Stimulated activated CD4-positive, alpha-beta T cell treated with anti-CD3 and anti-CD28 coated beads, Interleukin-15, amount 100 ng/mL, for 1 hour (primary cell): ENCODE measurements around the gene DPEP2NB.
"Not testable (repeated sequence)": the region's sequence is repeated elsewhere in the genome, so short reads cannot be mapped to it uniquely, and the experiment has no call there.

ENCODE experiments used
- DNase-seq, 2 donors: peaks; one replicate each; pipeline ENCODE4 v3.0.0-alpha.2; 2020; ENCODE audit warnings: low read depth in 1 of 2, low spot score in 1 of 2

Gene DPEP2NB

DNA sequence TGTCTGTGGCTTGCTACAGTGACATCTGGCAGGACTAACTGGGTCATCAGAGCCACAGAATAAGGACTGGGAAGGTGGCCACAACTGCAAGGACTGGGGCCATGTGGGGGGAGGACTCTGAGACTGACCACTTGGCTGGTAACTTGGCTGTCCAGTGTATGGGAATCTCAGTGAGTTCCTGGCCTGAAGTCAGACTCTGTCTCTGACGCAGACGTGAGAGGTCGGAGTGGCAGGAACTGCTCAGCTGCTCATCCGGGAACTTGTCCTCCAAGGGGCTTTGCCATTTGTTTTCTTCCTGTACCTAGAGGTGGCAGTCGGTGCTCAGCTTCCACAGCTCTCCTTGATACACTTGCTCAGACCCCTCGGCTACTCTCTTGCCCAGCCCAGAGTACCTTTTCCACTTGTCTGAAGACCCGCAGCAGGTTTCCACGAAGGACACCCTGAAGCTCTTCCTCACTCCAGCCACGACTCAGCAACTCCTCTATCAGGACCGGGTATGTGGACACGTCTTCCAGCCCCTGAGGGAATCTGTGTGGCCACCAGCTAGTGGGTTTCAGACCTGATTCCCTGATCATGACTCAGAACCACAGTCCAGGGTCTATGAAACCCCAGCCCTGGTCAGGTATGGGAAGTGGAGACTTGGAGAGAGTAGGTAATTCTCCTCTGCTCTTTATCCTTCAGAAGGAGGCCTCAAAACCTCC is 28.1 kb downstream of the DPEP2NB start:
- DNase-seq, result no peak

GRCh38 chr16:67986949-67987348 is 28.8 kb downstream of the DPEP2NB start:
- no peak for DNase-seq

DNA sequence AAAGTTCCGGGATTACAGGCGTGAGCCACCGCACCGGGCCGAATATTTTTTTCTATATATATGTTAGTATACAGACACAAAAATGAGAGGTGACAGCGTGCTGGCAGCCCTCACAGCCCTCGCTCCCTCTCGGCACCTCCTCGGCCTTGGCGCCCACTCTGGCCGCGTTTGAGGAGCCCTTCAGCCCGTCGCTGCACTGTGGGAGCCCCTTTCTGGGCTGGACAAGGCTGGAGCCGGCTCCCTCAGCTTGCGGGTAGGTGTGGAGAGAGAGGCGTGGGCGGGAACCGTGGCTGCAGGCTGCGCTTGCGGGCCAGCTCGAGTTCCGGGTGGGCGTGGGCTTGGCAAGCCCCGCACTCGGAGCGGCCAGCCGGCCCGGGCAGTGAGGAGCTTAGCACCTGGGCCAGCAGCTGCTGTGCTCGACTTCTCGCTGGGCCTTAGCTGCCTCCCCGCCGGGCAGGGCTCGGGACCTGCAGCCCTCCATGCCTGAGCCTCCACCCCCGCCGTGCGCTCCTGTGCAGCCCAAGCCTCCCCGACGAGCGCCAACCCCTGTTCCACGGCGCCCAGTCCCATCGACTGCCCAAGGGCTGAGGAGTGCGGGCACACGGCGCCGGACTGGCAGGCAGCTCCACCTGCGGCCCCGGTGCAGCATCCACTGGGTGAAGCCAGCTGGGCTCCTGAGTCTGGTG is 33.6 kb downstream of the DPEP2NB start:
- no peak for DNase-seq

DNA sequence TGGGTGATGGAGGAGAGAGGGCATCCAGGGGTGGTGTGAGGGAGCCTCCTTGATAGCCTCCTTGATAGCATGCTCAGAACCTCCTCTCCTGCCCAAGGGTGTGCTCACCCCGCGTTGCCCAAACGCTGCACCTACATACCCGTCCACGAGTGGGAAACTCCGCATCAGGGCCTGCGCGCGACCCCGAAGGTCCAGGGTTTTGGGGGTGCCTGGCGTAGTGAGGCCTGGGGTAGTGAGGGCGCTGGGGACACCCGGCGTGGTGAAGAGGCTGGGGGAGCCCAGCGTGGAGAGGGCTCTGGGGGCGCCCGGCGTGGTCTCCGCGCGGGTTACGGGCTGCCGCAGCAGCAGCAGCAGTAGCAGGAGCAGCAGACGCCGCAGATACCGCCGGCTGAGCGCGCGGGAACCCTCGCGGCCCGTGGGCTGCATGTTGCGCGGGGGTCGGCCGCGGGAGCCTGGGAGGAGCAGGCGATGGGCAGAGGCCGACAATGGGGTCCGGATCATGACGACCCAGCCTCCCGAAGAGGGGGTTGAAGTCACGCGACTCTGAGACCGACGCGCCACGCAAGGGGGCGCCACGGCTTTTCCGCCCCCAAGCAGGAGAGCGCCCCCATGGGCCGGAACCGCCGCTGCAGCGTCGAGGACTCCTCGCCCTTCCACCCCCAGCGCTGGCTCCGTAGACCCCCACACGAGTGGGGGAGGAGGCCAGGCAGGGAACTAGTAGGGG is 35.6 kb downstream of the DPEP2NB start, which contains the start of gene DPEP3:
TSS of gene DPEP3 (minus strand) at position 545 of the 724 bp plus-strand sequence. CDS start at position 426, 119 bp downstream.
- DNase-seq, result no peak

DNA sequence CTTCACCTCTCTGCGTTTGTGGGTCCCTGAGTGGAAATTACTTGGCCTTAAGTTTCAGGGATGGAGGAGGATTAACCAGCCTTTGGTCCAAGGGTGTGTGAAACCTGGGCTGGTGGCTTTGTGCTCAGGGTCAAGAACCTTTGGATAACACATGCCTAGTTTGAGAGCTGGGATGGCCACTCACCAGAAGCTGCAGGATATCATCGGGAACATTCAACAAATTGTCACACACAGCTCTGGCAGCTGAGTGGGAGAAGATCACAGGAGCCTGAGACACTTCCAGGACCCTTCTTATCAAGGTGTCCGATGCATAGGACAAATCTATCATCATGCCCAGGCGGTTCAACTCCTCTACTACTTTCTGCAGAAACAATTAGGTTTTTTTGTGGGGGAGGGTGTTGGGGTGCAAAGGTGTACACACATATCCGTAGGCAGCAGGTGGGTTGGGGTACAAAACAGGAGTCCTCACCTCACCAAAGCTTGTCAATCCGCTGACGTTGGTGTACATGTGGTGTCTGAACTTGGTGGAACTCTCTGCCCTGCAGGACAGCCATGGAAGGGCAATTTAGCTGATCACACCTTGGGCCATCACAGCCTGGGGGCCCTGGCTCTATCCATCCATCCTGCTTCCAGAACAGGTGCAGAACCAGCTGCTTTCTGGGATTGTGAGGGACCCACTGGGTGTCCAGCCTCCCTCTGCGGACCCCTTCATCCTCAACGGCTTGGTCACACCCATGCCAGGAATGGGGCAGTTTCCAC is 38.1 kb downstream of the DPEP2NB start:
- no peak for DNase-seq

- no peak for DNase-seq
Measured at GRCh38 chr16:67977005-67977404, 38.7 kb downstream of the DPEP2NB start.

DNA sequence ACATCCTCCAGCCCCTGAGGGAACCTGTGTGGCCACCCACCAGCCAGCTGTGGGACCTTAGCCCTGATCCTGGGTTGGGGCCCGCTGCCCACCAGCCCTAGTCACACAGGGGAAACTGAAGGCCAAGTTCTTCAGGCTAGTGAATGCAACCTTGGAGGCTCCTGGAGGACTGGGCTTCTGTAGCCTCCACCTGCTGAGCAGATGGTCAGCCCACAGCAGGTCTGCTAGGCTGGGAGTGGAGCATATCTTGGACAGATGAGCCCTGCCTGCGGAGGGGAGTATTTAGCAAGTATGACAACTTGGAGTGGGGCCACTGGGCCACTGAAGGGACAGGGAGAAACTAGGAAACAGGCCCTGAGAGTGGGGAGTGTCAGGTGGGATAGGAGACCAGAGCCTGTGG is 39.5 kb downstream of the DPEP2NB start:
- DNase-seq, result no peak

DNA sequence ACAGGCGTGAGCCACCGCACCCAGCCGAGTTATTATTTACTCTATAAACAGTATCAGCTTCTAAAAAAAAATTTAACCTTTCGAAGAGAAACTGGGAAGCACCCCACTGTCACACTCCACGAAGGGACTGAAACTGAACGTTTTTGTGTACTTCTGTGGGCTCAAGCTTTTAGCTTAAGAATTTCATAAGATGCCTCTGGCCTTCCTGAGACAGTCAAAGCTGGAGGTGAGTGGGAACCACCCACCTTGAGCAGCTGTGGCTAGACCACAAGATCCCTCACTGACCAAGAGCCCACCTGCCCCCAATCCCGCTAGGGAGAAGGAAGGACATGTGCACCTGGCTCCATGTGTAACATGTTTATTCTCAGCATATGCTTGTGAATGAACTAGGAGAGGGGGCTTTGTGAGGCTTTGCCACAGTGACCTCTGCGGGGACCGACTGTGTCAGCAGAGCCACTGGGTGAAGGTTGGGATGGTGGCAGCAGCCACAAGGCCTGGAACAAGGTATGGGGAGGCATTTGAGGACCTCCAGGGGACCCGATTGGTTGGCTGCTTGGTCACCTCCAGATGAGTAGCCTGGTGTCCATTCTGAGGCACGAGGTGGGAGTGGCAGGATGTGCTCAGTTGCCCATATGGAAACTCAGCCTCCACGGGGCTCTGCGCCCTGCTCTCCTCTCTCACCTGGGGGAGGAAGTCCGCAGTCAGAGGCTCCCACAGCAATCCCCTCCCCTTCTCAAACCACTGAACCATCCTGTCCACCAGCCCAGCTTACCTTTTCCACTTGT is 40.2 kb downstream of the DPEP2NB start:
- DNase-seq, result no peak

GRCh38 chr16:67972285-67972684 is 43.4 kb downstream of the DPEP2NB start:
- DNase-seq, result not testable (repeated sequence)

DNA sequence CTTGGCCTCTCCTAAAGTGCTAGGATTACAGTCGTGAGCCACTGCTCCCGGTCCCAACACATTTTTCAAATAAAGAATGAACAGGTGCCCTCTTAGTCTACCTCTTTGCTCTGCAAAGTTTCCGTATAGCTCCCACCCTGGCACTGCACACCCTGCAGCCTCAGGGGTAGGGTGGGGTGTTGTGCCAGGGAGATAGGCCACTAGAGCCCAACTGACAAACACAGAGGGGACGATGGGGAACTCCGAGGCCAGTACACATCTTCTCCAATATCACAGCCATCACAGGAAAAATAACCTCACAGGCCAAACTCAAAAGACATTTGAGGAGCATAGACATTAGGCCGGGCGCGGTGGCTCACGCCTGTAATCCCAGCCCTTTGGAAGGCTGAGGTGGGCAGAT is 44.6 kb downstream of the DPEP2NB start:
- DNase-seq, result no peak

DNA sequence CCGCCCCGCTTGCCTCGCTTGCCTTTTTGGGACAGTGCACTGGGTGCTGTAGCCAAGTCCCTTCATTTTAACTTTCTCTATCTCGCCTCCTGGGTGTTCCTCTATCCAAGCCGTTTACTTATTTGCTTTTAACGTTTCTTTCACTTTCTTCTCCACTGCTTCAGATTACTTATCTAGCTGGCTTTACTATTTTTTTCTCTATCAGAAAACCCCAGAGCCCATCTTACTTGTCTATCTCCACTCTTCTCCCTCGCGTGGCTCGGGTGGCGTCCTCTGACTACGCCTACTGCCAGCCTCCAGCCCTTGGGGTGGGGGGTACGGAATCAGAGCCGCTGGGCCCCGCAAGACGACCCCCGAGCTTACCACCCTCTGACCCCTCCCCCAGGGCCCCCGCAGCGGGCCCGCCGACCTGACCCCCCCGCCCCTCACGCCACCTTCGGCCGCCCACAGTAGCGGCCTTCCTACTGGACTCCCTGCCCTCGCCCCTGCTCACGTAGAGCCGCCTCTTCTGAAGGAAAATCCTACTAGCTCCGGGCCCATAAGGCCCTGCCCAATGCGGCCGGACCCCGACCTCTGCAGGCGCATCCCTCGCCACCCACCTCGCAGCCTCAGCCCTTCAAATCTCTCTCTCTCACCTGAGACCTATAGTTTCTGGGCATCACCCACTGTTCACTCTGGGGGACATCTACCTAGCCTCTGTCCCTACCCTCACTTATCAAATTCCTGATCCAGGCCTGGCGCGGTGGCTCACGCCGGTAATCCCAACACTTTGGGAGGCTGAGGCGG is 46.3 kb downstream of the DPEP2NB start:
- no peak for DNase-seq

- DNase-seq, result peak; percentile 68 to 84
Measured at GRCh38 chr16:67968400-67969253, 47.1 kb downstream of the DPEP2NB start, which contains the start of gene SLC12A4. Gene SLC12A4, minus strand, starts transcription at chr16:67968637. Its CDS starts 84 bp downstream, at chr16:67968553.

- peak in 1 of 2 donors; percentile 12 for DNase-seq
Measured at GRCh38 chr16:67967958-67968399, 47.7 kb downstream of the DPEP2NB start.

GRCh38 chr16:67967183-67967957 is 48.3 kb downstream of the DPEP2NB start:
- no peak for DNase-seq

DNA sequence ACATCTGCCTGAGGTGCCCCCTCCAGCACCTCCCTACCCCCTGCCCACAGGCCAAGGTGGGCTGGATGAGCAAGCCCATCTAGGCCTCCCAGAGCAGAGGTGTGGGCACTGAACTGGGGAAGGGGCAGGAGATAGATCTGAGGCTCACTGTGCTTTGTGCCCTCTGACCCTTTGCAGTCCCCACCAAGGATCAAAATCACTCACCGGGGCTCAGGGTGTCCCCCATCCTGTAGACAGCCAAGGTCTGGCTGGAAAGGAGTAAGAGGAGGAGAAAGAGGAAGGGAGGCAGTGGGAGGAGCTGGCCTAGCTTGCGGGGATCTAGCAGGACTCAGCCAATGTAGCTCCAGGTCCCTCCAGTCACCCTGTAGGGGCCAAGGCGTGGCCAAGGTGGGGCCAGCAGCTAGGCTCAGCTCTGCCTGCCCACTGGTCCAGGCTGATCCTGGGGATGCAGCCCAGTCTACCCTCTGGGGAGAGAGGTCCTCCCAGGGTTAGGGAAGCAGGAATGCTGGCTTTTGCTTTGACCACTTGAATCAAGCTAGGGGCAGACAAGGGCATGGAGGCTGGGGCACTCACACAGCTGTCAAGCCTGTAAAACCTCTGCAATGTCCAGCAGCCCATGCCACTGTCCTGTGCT is 49.0 kb downstream of the DPEP2NB start:
- no peak for DNase-seq

DNA sequence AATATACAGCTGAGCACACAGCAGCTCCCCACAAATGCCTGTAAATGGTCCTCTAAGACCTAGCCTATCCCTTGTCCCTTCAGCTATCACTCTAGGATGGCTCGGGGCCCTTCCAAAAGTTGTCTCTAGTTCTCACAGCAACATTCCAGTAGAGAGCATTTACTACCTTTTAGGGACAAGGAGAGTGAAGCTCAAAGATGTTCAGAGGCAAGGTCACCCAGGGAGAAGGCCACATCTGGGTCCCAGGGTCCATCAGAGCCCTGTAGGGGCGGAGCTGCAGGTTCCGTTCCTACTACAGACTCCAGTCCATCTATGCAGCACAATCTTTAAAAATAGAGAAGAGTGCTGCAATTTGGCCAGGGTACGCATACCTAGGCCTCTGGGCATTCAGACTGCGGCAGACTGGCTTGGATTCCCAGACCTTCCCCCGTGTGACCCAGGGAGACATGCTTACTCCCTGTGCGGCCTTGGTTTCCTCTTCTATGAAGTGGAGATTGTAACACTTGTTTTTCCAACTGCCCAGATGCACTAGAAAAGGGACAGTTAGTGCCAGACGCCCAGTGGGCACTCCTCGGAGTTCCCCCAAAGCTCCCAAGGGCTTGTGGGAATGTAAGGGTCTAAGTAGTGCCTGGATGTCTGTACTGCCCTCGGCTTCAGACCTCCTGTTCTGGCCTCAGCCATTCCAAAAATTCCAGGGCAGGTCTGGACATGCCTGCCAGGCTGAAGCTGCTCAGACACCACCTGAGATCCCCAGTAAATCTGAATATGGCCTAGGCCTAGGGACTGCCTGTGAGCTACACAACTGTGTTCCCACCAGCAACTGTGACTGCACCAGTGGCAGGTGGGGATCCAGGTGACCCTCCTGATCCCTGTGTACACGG is 49.8 kb downstream of the DPEP2NB start:
- no peak for DNase-seq
